GM12891 (cell line): ENCODE measurements around the gene MCRIP1.

Experiments used
- PAX5 ChIP-seq: IDR thresholded peaks from 2 replicates; pipeline ENCODE4 v1.6.1; 2011; ENCODE audit warnings: low read length, moderate library complexity, mild to moderate bottlenecking; ENCODE audit not compliant: insufficient read depth, severe bottlenecking
- POLR2A ChIP-seq: IDR thresholded peaks from 2 replicates; pipeline ENCODE4 v1.6.1; 2011; ENCODE audit warnings: low read depth, low read length, control low read depth
- POLR2AphosphoS5 ChIP-seq: IDR thresholded peaks from 2 replicates; pipeline ENCODE4 v1.6.1; 2011; ENCODE audit warnings: low read depth, low read length, control low read depth
- POU2F2 ChIP-seq: IDR thresholded peaks from 2 replicates; pipeline ENCODE4 v1.6.1; 2011; ENCODE audit warnings: low read depth, mild to moderate bottlenecking, control low read depth, low read length, moderate library complexity
- TAF1 ChIP-seq: IDR thresholded peaks from 2 replicates; pipeline ENCODE4 v1.6.1; 2011; ENCODE audit warnings: low read depth, low read length, control low read depth

- TF ChIP-seq TAF1 (no peak), POLR2A (0 out of 2 replicates have a peak, but pooled peaks have one; percentile 6), POU2F2 (no peak), POLR2AphosphoS5 (0 out of 2 replicates have a peak, but pooled peaks have one; percentile 39), PAX5 (no peak)
These were observed 9.8 kb upstream of the MCRIP1 start for GRCh38 chr17:81842725-81843504.
